OCI-LY7 (cell line): ENCODE measurements around the gene RIC8B. TPM values are rescaled to one million over a fixed set of nuclear protein-coding genes. Genes with fewer than 3 reads are reported as not detected.

Source experiments
- BruUV-seq: library from RNA; stranded (reverse); fragments of 400-500 nt; replicated peaks from 2 replicates; lab custom pipeline; 2021; lab: Mats Ljungman, UMichigan
- CTCF ChIA-PET: fragments of 300-600 bp; sonication (Branson Sonifier 250); formaldehyde crosslinking; loops from one replicate; lab custom pipeline; 2022; ENCODE audit warnings: antibody characterized with exemption; ENCODE audit not compliant: unreplicated experiment; lab: Charles Lee
- POLR2A ChIA-PET: fragments of 300-600 bp; sonication (Branson Sonifier 250); formaldehyde crosslinking; loops from one replicate; lab custom pipeline; 2022; ENCODE audit warnings: antibody characterized with exemption; lab: Charles Lee
- DNase-seq: peaks from one replicate; pipeline ENCODE4 v3.0.0-alpha.2; 2015; ENCODE audit warnings: low spot score
- H2AFZ ChIP-seq: fragments of 200-600 bp; sonication (generic), shearing (Covaris generic); 2 replicates; pipeline ENCODE4 v1.6.1; 2014; ENCODE audit warnings: mild to moderate bottlenecking, antibody characterized with exemption, low read length, moderate library complexity
- H3K27ac ChIP-seq: fragments of 200-600 bp; sonication (generic); 2 replicates; pipeline ENCODE4 v1.5.1; 2014; ENCODE audit warnings: mixed run types, low read depth, mild to moderate bottlenecking, moderate library complexity, low read length, inconsistent platforms; ENCODE audit not compliant: poor library complexity, severe bottlenecking
- H3K36me3 ChIP-seq: fragments of 200-600 bp; sonication (generic); 2 replicates; pipeline ENCODE4 v1.6.1; 2014; ENCODE audit warnings: mild to moderate bottlenecking, antibody characterized with exemption, low read length, moderate library complexity, mixed read lengths; ENCODE audit not compliant: insufficient read depth
- H3K4me1 ChIP-seq: fragments of 200-600 bp; sonication (generic); 2 replicates; pipeline ENCODE4 v1.5.1; 2014; ENCODE audit warnings: mild to moderate bottlenecking, low read length; ENCODE audit not compliant: insufficient read depth, poor library complexity, severe bottlenecking
- H3K4me2 ChIP-seq: fragments of 200-600 bp; sonication (generic); 2 replicates; pipeline ENCODE4 v1.6.1; 2014; ENCODE audit warnings: mild to moderate bottlenecking, low read length
- H3K4me3 ChIP-seq: fragments of 200-600 bp; sonication (generic); 2 replicates; pipeline ENCODE4 v1.5.1; 2014; ENCODE audit warnings: mild to moderate bottlenecking, low read depth, low read length; ENCODE audit not compliant: poor library complexity, severe bottlenecking
- H3K79me2 ChIP-seq: fragments of 200-600 bp; sonication (generic); 2 replicates; pipeline ENCODE4 v1.6.1; 2016; ENCODE audit warnings: low read depth, mild to moderate bottlenecking, low read length, moderate library complexity, mixed read lengths; ENCODE audit not compliant: insufficient read depth
- H3K9me2 ChIP-seq: fragments of 200-600 bp; sonication (generic); 2 replicates; pipeline ENCODE4 v1.6.1; 2016; ENCODE audit warnings: mild to moderate bottlenecking, low read length, mixed read lengths; ENCODE audit not compliant: insufficient read depth
- H3K9me3 ChIP-seq: fragments of 200-600 bp; sonication (generic); 2 replicates; pipeline ENCODE4 v1.6.1; 2014; ENCODE audit warnings: mild to moderate bottlenecking, mixed run types, low read length, mixed read lengths
- H4K20me1 ChIP-seq: fragments of 200-600 bp; sonication (generic); 2 replicates; pipeline ENCODE4 v1.6.1; 2014; ENCODE audit warnings: mild to moderate bottlenecking, antibody characterized with exemption, low read length, moderate library complexity, mixed read lengths; ENCODE audit not compliant: insufficient read depth
- CTCF ChIP-seq: fragments of 200-600 bp; sonication (generic); conservative IDR thresholded peaks from 2 replicates; pipeline ENCODE4 v1.5.1; 2014; ENCODE audit warnings: mild to moderate bottlenecking, antibody characterized with exemption, low read length, moderate library complexity, mixed read lengths
- EZH2phosphoT487 ChIP-seq: fragments of 200-600 bp; sonication (generic); IDR thresholded peaks from 2 replicates; pipeline ENCODE4 v1.6.1; 2018; ENCODE audit warnings: low read depth, borderline replicate concordance, mild to moderate bottlenecking, mixed run types, antibody characterized with exemption, low read length, moderate library complexity, mixed read lengths
- intact Hi-C: fragments of 100-400 bp; cut with micrococcal nuclease; formaldehyde crosslinking; loops from one replicate; pipeline ENCODE4 v1.10.0; 2022; ENCODE audit not compliant: unreplicated experiment
- total RNA-seq, 2 experiments: library from RNA; depleted of rRNA in 1 of 2; stranded (reverse); fragments of >200 nt in 1 of 2; shearing (Covaris generic) in 1 of 2; gene quantifications; 2 replicates each; pipeline ENCODE4 v1.2.3, GENCODE V29; 2014 to 2022

The RIC8B gene
- total RNA-seq, 2 experiments from 2014 or later = 9.6 TPM; not detected in 1

DNA sequence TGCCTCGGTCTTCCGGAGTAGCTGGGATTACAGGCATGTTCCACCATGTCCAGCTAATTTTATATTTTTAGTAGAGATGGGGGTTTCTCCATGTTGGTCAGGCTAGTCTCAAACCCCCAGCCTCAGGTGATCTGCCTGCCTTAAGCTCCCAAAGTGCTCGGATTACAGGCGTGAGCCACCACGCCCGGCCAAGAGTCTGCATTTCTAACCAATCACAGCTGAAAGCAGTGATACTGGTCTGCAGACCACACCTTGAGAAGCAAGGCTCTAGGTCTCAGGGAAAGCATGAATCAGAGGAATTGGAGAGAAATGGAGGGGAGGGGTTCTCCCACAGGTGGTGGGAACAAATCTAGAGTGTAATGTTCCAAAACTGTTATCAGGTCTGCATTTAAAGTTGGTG, 126.1 kb downstream of the RIC8B start:
- Histone ChIP-seq H3K4me2 (no peak overlapping the region), H3K27ac (no peak overlapping the region), H3K9me2 (no peaks in the 10 kb centered on the region), H3K9me3 (no peaks in the 10 kb centered on the region), H3K36me3 (no peaks in the 10 kb centered on the region), H4K20me1 (no peaks in the 10 kb centered on the region), H2AFZ (no peak overlapping the region), H3K4me1 (no peaks in the 10 kb centered on the region), H3K79me2 (no peaks in the 10 kb centered on the region), H3K4me3 (no peak overlapping the region)
- BruUV-seq = no TSS peak
- intact Hi-C loops = no loop called here
- ChIA-PET CTCF (no interaction called here), POLR2A (interaction anchor here (0.5 to 0.6 kb wide), 2 partner anchors 29 to 105 kb away, joined by 3 read pairs; no protein-coding TSS in a partner anchor)
- no peak for DNase-seq
- TF ChIP-seq EZH2phosphoT487 = no peak
- no peak for TF ChIP-seq CTCF

DNA sequence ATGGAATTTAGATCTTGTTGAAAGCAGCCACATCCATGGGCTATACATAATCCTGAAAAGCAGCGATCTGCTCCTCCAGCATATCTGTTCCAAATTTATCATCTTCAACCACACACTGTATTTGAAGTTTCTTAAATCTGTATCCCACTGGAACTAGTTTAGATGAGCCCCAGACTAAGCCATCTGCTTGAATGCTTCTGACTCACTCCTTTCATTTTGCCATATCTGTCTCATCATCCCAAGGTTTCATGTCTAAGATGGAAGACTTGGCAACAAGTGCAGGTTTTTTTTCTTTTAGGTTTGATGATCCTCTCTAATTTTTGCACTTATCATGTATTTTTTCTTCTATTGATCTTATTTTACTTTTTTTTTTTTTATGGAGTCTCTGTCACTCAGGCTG, 126.8 kb downstream of the RIC8B start:
- H3K9me3 ChIP-seq = no peaks in the 10 kb centered on the region
- POLR2A ChIA-PET = interaction anchor here (0.5 to 1.2 kb wide), 3 partner anchors 26 to 462 kb away, joined by 3 read pairs; no protein-coding TSS in a partner anchor
- H2AFZ ChIP-seq = no peak overlapping the region
- H3K36me3 ChIP-seq = no peaks in the 10 kb centered on the region
- no peak for DNase-seq
- H3K4me3 ChIP-seq = no peak overlapping the region
- H3K9me2 ChIP-seq = no peaks in the 10 kb centered on the region
- no peaks in the 10 kb centered on the region for H3K4me1 ChIP-seq
- no peak for TF ChIP-seq CTCF
- no peak for TF ChIP-seq EZH2phosphoT487
- H3K27ac ChIP-seq = no peak overlapping the region
- CTCF ChIA-PET = no interaction called here
- BruUV-seq = no TSS peak
- H3K4me2 ChIP-seq = no peak overlapping the region
- no peaks in the 10 kb centered on the region for H4K20me1 ChIP-seq
- H3K79me2 ChIP-seq = no peaks in the 10 kb centered on the region
- intact Hi-C loops = no loop called here

GRCh38 chr12:106902053-106902452, 127.6 kb downstream of the RIC8B start:
- no peaks in the 10 kb centered on the region for H3K79me2 ChIP-seq
- H3K36me3 ChIP-seq = no peaks in the 10 kb centered on the region
- H4K20me1 ChIP-seq = no peaks in the 10 kb centered on the region
- no peaks in the 10 kb centered on the region for H3K4me1 ChIP-seq
- no TSS peak for BruUV-seq
- intact Hi-C loops = no loop called here
- no peak overlapping the region for H2AFZ ChIP-seq
- no peak for TF ChIP-seq CTCF
- TF ChIP-seq EZH2phosphoT487 = no peak
- no peak for DNase-seq
- H3K27ac ChIP-seq = no peak overlapping the region
- H3K4me3 ChIP-seq = no peak overlapping the region
- H3K9me2 ChIP-seq = no peaks in the 10 kb centered on the region
- no peaks in the 10 kb centered on the region for H3K9me3 ChIP-seq
- POLR2A ChIA-PET = interaction anchor here (0.7 to 1.2 kb wide), 3 partner anchors 27 to 461 kb away, joined by 3 read pairs; no protein-coding TSS in a partner anchor
- CTCF ChIA-PET = no interaction called here
- H3K4me2 ChIP-seq = no peak overlapping the region
